ENCODE data around the gene RNF157. TPM values are rescaled to one million over a fixed set of nuclear protein-coding genes. Genes with fewer than 3 reads are reported as not detected.

Gene RNF157
- total and polyA plus RNA-seq, 9 of the 15 experiments (the other 6 are each of a cell fraction or from before 2014, with no cell fraction given) = 8.1 to 31.7 (median 20.8) TPM

GRCh38 chr17:76268015-76268749, 27.9 kb upstream of the RNF157 start (continued):
- no peak for TF ChIP-seq RERE (CRISPR knock-in tag; IDR thresholded peaks at IDR 0.05; ENCODE audit: borderline replicate concordance)
- TF ChIP-seq ZNF12 (CRISPR knock-in tag; IDR thresholded peaks at IDR 0.05) = no peak
- peak in 1 of 2 experiments; percentile 20; a peak in 1 of 4 replicates for TF ChIP-seq RAD21 (CRISPR knock-in tag; conservative IDR thresholded peaks at IDR 0.05 in 1 of 2, IDR thresholded peaks at IDR 0.05 in 1 of 2)
- TF ChIP-seq CAMTA2 (CRISPR knock-in tag; conservative IDR thresholded peaks at IDR 0.05) = no peak
- TF ChIP-seq ZNF140 (CRISPR knock-in tag; IDR thresholded peaks at IDR 0.05) = no peak
- TF ChIP-seq ZBTB33 (CRISPR knock-in tag; IDR thresholded peaks at IDR 0.05) = no peak
- TF ChIP-seq ZNF280A (IDR thresholded peaks at IDR 0.05; ENCODE audit: low read depth, partially characterized antibody) = no peak
- TF ChIP-seq USF2 (CRISPR knock-in tag; IDR thresholded peaks at IDR 0.05) = no peak
- TF ChIP-seq NR2C2 (CRISPR knock-in tag; IDR thresholded peaks at IDR 0.05) = no peak
- no peak; the same call in 1 of the 2 replicates for TF ChIP-seq NR2C2 (tag; IDR thresholded peaks at IDR 0.05)
- no peak for TF ChIP-seq PCBP2 (IDR thresholded peaks at IDR 0.05; ENCODE audit: low read depth, low read length, poor library complexity, severe bottlenecking)
- no peak for TF ChIP-seq CTCFL (IDR thresholded peaks at IDR 0.05; ENCODE audit: borderline replicate concordance, insufficient read depth, low read depth, low read length, poor library complexity, severe bottlenecking)
- no peak for TF ChIP-seq CCNT2 (IDR thresholded peaks at IDR 0.05; ENCODE audit: borderline replicate concordance, extremely low read depth, insufficient read length, low read depth, low read length)
